ENCODE data around the gene DMAC1. TPM values are rescaled to one million over a fixed set of nuclear protein-coding genes. Genes with fewer than 3 reads are reported as not detected.

DMAC1 gene
- total RNA-seq, 2 donors from 2014 or later: 30.4 to 39.5 TPM

DNA sequence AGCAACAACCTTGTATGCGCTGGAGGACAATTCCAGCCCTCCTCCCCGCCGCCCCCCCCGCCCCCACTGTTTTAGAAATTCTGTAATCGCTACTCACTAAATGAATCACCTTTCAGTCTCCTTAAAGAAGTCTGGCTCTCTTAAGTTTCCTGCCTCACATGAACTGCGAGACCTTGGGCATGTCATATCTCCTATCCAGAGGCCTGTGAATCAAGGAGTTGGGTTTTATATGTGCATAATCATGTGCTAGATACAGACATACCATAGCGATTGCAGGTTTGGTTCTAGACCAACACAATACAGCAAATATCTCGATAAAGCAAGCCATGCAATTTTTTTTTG, 337 bp upstream of the DMAC1 start:
- Mint-ChIP-seq H3K9me3 (no peaks in the 10 kb centered on the region), H3K4me1 (ENCODE audit: low read depth in 2 of 2) (peaks cover 9 to 13% of the 10 kb centered on the region in 2 donors), H3K4me3 (peak overlapping the region; percentile 91), H3K27ac (peak overlapping the region; percentile 85 to 93), H3K36me3 (peaks cover 13% of the 10 kb centered on the region), H3K27me3 (peaks cover 0 to 3% of the 10 kb centered on the region in 2 donors)
- DNase-seq (ENCODE audit: low spot score): no peak
- ATAC-seq: peak; percentile 49 to 57

DNA sequence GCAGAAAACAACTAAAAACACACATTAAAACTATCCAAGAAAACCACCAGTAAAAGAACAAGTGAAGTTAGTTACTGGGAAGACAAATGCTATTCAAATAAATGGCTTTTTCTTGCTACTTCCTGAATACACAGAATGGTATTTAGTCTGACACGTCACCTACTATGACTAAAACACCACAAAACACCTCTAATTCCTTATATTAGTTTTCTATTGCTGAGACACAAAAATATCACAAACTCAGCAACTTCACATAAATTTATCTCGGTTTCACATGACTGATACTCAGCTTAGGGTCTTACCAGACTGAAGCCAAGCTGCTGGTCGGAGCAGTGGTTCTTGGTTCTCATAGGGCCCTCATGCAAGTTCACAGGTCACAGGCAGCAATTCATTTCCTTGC, 5.4 kb downstream of the DMAC1 start:
- ATAC-seq (peak in 1 of 2 donors; percentile 60), DNase-seq (ENCODE audit: low spot score) (no peak)
- no peaks in the 10 kb centered on the region for H3K27me3 Mint-ChIP-seq
- H3K4me1 Mint-ChIP-seq (ENCODE audit: low read depth in 2 of 2): peaks cover 7 to 16% of the 10 kb centered on the region in 2 donors
- no peak overlapping the region for H3K27ac Mint-ChIP-seq
- H3K4me3 Mint-ChIP-seq: no peak overlapping the region
- no peaks in the 10 kb centered on the region for H3K9me3 Mint-ChIP-seq
- H3K36me3 Mint-ChIP-seq: peaks cover 25% of the 10 kb centered on the region

DNA sequence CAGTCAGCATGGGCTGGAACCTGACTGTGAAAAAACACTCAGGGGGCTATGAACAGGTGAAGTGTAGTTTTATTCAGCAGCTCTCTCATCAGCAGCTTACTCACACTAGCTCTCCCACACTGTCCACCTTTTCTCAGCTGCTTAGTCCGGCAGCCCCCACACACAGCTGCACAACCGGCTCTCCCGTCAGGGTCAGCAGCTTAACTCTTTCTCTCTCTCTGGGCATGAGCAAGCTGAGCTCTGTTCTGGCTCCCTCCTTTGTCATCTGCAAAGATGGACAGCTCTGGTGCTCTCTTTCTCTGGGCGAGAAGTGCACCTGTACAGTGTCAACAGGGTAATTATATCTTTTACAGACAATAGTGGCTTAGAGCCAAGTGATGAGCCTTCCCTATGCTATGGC, 8.2 kb downstream of the DMAC1 start:
- H3K4me3 Mint-ChIP-seq: no peak overlapping the region
- peaks cover 19% of the 10 kb centered on the region for H3K36me3 Mint-ChIP-seq
- no peak for ATAC-seq
- no peak overlapping the region for H3K27ac Mint-ChIP-seq
- no peak for DNase-seq (ENCODE audit: low spot score)
- no peaks in the 10 kb centered on the region for H3K27me3 Mint-ChIP-seq
- H3K9me3 Mint-ChIP-seq: no peaks in the 10 kb centered on the region
- H3K4me1 Mint-ChIP-seq (ENCODE audit: low read depth in 2 of 2): peaks cover 0 to 8% of the 10 kb centered on the region in 2 donors

DNA sequence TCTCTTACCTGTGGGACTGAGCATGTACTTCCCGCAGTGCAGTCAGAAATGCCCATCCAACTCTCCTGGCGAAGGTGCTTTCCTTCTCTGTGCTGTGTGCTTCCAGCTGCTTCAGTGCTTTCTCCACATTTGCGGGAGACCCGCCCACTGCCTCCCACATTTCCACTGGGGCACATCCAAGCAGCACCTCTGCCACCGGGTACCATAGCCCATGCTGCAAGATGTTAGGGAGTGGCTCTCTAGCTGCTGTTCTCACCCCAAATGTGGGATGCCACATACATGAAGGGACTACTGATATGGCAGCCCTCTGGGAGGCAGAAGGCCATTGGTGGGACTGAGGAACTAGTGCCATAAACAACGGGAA, 8.8 kb downstream of the DMAC1 start:
- Mint-ChIP-seq H3K27ac (no peak overlapping the region), H3K27me3 (no peaks in the 10 kb centered on the region), H3K4me3 (no peak overlapping the region), H3K4me1 (ENCODE audit: low read depth in 2 of 2) (peaks cover 0 to 8% of the 10 kb centered on the region in 2 donors), H3K9me3 (no peaks in the 10 kb centered on the region), H3K36me3 (peaks cover 14% of the 10 kb centered on the region)
- DNase-seq (ENCODE audit: low spot score): no peak
- no peak for ATAC-seq

DNA sequence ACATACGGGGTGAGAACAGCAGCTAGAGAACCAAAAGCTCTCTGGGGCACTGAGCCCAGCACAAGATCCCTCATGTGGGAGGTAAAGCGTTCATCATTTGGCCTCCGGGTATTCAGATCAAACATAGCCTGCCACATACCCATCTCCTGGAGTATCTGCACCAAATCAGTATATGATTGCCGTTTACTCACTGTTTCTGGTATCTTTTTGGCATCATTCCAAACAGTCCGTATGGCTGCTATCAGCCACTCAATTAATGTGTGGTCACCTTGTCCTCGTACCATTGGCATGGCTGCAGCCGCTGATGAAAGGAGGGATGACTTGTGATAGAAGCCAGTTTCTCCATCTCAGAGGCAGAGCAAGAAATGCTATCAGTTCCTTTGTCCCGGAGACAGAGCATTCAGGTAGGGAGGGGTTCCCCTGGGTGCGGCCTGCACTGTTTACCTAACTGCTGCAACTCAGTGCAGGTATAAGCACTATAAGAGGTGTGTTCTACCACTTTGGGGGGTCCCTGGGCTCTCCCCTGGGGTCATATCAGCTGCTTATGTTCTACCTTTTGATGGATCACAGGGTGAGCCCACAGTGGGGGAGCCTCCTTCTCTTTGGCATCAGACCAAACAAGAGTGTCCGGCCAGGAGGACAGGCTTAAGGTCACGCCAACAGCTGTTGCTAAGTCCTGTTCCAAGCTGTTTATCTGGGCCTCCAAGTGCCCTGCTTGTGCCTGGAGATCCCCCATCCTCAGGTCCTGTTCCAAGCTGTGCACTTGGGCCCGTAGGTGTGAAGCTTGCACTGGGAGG, 9.4 kb downstream of the DMAC1 start:
- no peak for DNase-seq (ENCODE audit: low spot score)
- H3K27ac Mint-ChIP-seq: no peak overlapping the region
- peaks cover 11% of the 10 kb centered on the region for H3K36me3 Mint-ChIP-seq
- H3K4me1 Mint-ChIP-seq (ENCODE audit: low read depth in 2 of 2): peaks cover 0 to 8% of the 10 kb centered on the region in 2 donors
- no peaks in the 10 kb centered on the region for H3K9me3 Mint-ChIP-seq
- no peak overlapping the region for H3K4me3 Mint-ChIP-seq
- no peak for ATAC-seq
- H3K27me3 Mint-ChIP-seq: no peaks in the 10 kb centered on the region

DNA sequence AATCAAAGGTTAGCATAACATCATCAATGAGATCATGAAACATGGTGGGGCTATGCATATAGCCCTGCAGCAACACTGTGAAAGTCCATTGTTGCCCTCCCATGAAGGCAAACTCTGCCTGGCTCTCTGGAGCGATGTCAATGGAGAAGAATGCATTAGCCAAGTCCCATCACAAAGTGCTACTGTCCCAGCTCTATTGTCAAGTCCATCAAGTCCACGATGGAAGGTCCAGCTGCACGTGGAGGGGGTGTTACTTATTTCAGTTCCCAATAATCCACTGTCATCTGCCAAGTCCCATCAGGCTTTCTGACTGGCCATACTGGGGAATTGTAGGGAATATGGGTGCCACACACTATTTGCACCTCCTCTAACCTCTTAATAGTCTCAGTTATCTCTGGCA, 10.8 kb downstream of the DMAC1 start:
- ATAC-seq: no peak
- H3K36me3 Mint-ChIP-seq: peaks cover 11% of the 10 kb centered on the region
- H3K4me3 Mint-ChIP-seq: no peak overlapping the region
- no peak overlapping the region for H3K27ac Mint-ChIP-seq
- DNase-seq (ENCODE audit: low spot score): no peak
- H3K4me1 Mint-ChIP-seq (ENCODE audit: low read depth in 2 of 2): peaks cover 4 to 13% of the 10 kb centered on the region in 2 donors
- no peaks in the 10 kb centered on the region for H3K9me3 Mint-ChIP-seq
- H3K27me3 Mint-ChIP-seq: no peaks in the 10 kb centered on the region

DNA sequence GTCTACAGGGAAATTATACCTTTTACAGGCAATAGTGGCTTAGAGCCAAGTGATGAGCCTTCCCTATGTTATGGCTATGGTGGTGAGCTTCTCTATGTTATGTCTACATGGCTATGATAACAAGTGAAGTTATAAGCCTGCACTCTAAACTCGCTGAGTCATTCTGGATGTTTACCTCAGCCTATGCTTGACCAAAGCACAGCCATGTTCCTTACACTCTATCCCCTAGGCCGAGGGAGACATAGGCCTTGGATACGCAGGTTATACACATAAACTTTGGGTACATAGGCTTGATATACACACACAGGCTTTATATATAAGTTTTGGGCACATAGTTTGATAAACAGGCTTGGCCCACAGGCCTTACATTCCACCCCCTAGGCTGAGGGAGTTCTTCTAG, 13.8 kb downstream of the DMAC1 start:
- Mint-ChIP-seq H3K27me3 (peaks cover 0 to 8% of the 10 kb centered on the region in 2 donors), H3K27ac (no peak overlapping the region), H3K4me3 (no peak overlapping the region), H3K9me3 (no peaks in the 10 kb centered on the region), H3K36me3 (no peaks in the 10 kb centered on the region), H3K4me1 (ENCODE audit: low read depth in 2 of 2) (peaks cover 5 to 8% of the 10 kb centered on the region in 2 donors)
- DNase-seq (ENCODE audit: low spot score) (no peak), ATAC-seq (no peak)

DNA sequence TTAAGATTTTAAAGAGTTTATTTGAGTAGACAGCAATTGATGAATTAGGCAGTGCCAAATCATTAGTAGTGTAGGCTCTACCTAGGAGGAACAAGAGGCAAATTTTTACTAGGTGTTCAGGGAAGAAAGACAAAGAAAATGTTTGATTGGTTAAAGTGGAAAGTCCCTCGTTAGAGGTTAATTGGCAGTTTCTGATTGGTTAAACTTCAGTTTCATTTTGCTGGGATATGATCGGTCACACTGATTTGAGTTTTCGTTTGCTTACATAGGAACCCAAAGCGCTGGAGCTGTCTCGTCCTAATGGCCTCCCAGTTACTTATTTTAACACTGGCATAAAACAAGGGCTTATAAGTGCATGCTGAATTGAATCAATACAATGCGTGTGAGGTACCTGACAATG, 15.1 kb downstream of the DMAC1 start:
- Mint-ChIP-seq H3K9me3 (no peaks in the 10 kb centered on the region), H3K36me3 (no peaks in the 10 kb centered on the region)
- DNase-seq (ENCODE audit: low spot score): no peak

DNA sequence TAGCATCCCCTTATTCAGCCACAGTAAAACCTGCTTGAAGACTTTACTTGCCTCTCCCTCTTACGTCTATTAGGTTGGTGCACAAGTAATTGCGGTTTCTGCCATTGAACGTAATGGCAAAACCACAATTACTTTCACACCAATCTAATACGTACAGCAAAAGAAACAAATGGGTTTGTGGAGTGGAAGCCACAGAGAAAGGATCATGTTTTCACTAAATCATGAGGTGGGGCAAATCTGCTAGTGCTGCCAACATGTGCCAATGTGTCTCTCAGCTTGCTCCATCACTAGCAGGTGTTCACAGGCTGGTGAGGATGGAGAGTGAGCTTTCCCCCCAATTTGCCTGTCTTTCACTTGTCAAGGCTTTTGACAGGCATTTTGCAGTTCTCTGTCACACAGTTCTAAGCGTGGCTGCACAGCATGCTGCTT, 15.9 kb downstream of the DMAC1 start:
- Mint-ChIP-seq H3K27me3 (peaks cover 10 to 25% of the 10 kb centered on the region in 2 donors), H3K36me3 (no peaks in the 10 kb centered on the region), H3K4me1 (ENCODE audit: low read depth in 2 of 2) (peaks cover 5 to 8% of the 10 kb centered on the region in 2 donors), H3K4me3 (no peak overlapping the region), H3K27ac (no peak overlapping the region), H3K9me3 (no peaks in the 10 kb centered on the region)
- no peak for ATAC-seq
- no peak for DNase-seq (ENCODE audit: low spot score)

More for the DNA sequence above, 15.1 kb downstream of the DMAC1 start:
- Mint-ChIP-seq H3K27me3 (peaks cover 7 to 20% of the 10 kb centered on the region in 2 donors), H3K27ac (no peak overlapping the region), H3K4me1 (ENCODE audit: low read depth in 2 of 2) (peaks cover 5 to 8% of the 10 kb centered on the region in 2 donors), H3K4me3 (no peak overlapping the region)
- ATAC-seq: no peak

DNA sequence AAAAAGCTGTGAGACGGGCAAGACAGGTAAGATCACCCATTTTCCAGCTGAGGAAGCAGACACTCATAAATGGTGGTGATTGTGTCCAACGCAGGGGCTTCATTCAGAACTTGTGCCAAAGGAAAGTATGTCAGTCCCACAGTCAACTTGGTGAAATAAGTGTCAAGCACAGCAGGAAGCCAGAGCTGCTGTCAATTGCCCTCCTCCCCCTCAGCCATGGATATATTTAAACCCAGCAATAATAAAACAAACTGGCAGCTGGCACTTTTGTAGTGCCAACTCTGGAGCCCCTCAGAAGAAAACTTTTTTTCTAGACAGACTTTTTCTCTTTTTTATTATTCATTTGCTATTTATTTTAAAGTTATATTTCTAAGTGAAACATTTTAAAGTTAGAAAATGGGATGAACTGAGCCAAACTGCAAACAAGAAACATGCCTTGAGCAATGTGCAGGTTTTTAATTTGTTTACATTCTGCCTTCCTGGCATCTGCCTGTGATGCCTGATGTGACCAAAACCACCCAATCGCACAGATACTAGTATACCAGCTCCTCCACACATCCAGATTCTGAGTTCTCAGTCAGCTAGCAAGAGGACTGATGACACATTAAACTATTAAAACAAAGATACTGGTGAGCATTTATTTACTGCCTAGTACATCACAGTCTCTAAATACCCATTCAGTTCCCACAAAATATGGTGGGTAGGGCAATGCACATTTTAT, 17.0 kb downstream of the DMAC1 start:
- no peaks in the 10 kb centered on the region for H3K9me3 Mint-ChIP-seq
- H3K36me3 Mint-ChIP-seq: no peaks in the 10 kb centered on the region
- no peak overlapping the region for H3K4me3 Mint-ChIP-seq
- DNase-seq (ENCODE audit: low spot score) (no peak), ATAC-seq (no peak)
- H3K27me3 Mint-ChIP-seq: peaks cover 10 to 27% of the 10 kb centered on the region in 2 donors
- no peak overlapping the region for H3K27ac Mint-ChIP-seq
- peaks cover 5 to 8% of the 10 kb centered on the region in 2 donors for H3K4me1 Mint-ChIP-seq (ENCODE audit: low read depth in 2 of 2)

DNA sequence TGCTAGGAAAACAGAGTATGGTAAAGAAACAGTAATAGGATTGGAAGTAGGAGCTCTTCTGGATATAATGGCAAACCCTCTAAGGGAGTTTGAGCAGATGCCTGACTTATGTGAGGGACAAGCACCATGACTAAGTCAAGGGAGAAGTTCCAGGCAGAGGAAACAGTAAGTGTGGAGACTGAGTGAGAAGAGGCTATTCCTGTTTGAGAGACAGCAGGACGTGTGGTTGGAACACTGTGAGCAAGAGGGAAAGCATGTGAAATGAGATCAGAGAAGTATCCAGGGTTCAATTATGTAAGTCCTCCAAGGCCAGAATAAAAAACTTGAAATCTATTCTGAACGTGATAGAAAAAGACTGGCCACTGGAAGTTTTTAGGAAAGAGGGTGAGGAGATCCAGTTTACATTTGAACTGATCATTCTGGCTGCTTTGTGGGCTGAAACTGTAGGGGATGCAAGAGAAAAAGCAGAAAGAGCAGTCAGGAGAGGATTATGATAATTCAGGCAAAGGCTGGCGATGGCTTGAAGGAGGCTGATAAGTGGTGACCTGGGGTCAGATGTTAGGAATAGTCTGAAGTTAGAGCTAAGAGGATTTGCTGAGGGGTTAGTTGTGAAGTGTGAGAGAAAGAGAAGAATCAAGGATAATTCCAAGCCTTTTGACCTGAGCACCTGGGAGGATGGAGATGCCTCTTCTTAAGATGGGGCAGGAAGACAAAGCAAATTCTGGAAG, 19.2 kb downstream of the DMAC1 start:
- ATAC-seq: no peak

DNA sequence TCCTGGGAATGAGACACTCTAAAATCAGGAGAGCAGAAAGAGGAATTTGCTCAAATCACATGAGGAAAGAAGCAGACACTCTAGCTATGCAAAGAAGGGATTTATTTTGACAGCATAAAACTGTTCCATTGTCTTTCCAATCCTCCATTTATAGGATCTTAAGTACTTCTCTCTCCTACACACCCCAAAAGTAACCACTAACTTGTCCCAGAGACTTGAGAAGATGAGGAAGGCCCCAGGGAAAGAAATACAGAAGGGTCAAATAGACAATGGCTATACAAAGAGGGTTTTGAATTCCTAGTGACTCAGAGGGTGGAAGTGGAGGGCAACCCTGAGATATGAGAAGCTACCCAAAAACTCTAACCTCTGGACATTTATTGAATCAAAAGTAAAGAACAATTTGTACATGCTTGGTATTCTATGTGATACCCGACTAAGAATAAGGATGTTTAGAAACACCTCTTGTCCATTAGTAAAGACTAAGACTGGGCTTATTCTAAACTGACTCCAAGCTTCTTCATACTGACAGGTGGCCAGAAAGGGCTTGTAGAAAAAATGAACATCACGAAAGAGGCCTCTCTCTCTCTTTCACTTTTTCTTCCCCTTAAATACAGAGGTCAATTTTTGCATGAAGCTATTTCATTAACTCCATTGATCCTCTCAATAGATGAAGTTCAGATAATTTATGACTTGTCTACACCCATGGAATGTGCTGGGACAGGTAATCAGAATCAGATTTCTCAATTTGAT, 20.6 kb downstream of the DMAC1 start:
- ATAC-seq (no peak), DNase-seq (ENCODE audit: low spot score) (no peak)
- Mint-ChIP-seq H3K27me3 (peaks cover 14 to 40% of the 10 kb centered on the region in 2 donors), H3K9me3 (no peaks in the 10 kb centered on the region), H3K4me1 (ENCODE audit: low read depth in 2 of 2) (peaks cover 0 to 8% of the 10 kb centered on the region in 2 donors), H3K4me3 (no peak overlapping the region), H3K27ac (no peak overlapping the region), H3K36me3 (no peaks in the 10 kb centered on the region)

More for the DNA sequence above, 19.2 kb downstream of the DMAC1 start:
- no peak for DNase-seq (ENCODE audit: low spot score)
- Mint-ChIP-seq H3K4me1 (ENCODE audit: low read depth in 2 of 2) (peaks cover 5 to 12% of the 10 kb centered on the region in 2 donors), H3K36me3 (no peaks in the 10 kb centered on the region), H3K27me3 (peaks cover 14 to 40% of the 10 kb centered on the region in 2 donors), H3K27ac (no peak overlapping the region), H3K9me3 (no peaks in the 10 kb centered on the region), H3K4me3 (no peak overlapping the region)

DNA sequence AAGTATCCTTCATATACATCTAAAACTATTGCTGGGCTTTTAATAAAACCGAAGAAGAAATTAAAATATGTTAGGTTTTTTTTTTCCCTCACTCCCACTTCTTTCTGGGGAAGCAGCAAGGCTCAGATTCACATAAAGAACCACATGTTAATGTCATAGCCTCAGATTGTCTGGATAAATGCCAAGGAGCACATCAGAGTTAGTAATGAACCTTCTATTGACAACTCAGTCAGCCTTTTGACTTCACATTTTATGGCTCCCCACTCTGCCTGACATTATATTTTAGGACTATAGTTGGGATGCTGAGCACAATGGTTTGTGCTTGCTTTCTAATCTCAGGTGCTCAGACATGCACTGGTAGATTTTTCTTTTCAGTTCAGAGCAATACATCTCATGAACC, 21.8 kb downstream of the DMAC1 start:
- Mint-ChIP-seq H3K9me3 (no peaks in the 10 kb centered on the region), H3K27me3 (peaks cover 14 to 40% of the 10 kb centered on the region in 2 donors), H3K27ac (no peak overlapping the region), H3K4me1 (ENCODE audit: low read depth in 2 of 2) (peaks cover 0 to 4% of the 10 kb centered on the region in 2 donors), H3K36me3 (no peaks in the 10 kb centered on the region), H3K4me3 (no peak overlapping the region)
- no peak for DNase-seq (ENCODE audit: low spot score)
- no peak for ATAC-seq
